CD14-positive monocyte (primary cell): ENCODE data around the gene MYOM1. TPM values are rescaled to one million over a fixed set of nuclear protein-coding genes. Genes with fewer than 3 reads are reported as not detected.

Experiments
- DNase-seq, 3 donors: peaks; one replicate each; pipeline ENCODE4 v3.0.0-alpha.2; 2011 to 2022
- H2AFZ ChIP-seq: 2 replicates; pipeline ENCODE4 v1.6.0; 2012; ENCODE audit warnings: mild to moderate bottlenecking, low read depth, low read length, inconsistent platforms; ENCODE audit not compliant: insufficient read depth, poor library complexity, severe bottlenecking
- H3K27ac ChIP-seq, 2 donors: 1 replicate in 1 of 2; 2 replicates in 1 of 2; pipeline ENCODE4 v1.5.1; 2012 to 2013; ENCODE audit warnings: low read length in 2 of 2, control low read depth in 1 of 2, inconsistent platforms in 1 of 2, low read depth in 1 of 2, mild to moderate bottlenecking in 1 of 2
- H3K27me3 ChIP-seq, 2 donors: one replicate each; pipeline versions ENCODE4 v1.6.0 to v1.6.1; 2011 to 2013; ENCODE audit warnings: low read length in 2 of 2; ENCODE audit not compliant: control insufficient read depth in 2 of 2, insufficient read depth in 2 of 2
- H3K36me3 ChIP-seq, 2 donors: replicated peaks in 1 of 2; 1 replicate in 1 of 2; 2 replicates in 1 of 2; pipeline versions ENCODE4 v1.5.1 to v1.6.1; 2012 to 2013; ENCODE audit warnings: low read length in 2 of 2, control low read depth in 1 of 2, inconsistent platforms in 1 of 2, mild to moderate bottlenecking in 1 of 2; ENCODE audit not compliant: insufficient read depth in 2 of 2, control insufficient read depth in 1 of 2
- H3K4me1 ChIP-seq, 2 donors: 1 replicate in 1 of 2; 2 replicates in 1 of 2; pipeline versions ENCODE4 v1.5.1 to v1.6.1; 2012 to 2013; ENCODE audit warnings: low read length in 2 of 2, control low read depth in 1 of 2, inconsistent platforms in 1 of 2, mild to moderate bottlenecking in 1 of 2, moderate library complexity in 1 of 2; ENCODE audit not compliant: insufficient read depth in 2 of 2, control insufficient read depth in 1 of 2
- H3K4me2 ChIP-seq: replicated peaks from 2 replicates; pipeline ENCODE3; 2012; ENCODE audit warnings: low read length, moderate library complexity, mild to moderate bottlenecking; ENCODE audit not compliant: poor library complexity, severe bottlenecking; ENCODE audit errors: extremely low read depth
- H3K4me3 ChIP-seq, 3 experiments: fragments of 200-600 bp in 1 of 3; sonication (generic) in 1 of 3; replicated peaks in 1 of 3; 1 replicate in 2 of 3; 2 replicates in 1 of 3; pipeline ENCODE4 v1.5.1; 2011 to 2013; ENCODE audit warnings: low read length in 3 of 3, mild to moderate bottlenecking in 3 of 3, control low read depth in 2 of 3, low read depth in 2 of 3, inconsistent platforms in 1 of 3, moderate library complexity in 1 of 3
- H3K79me2 ChIP-seq: 2 replicates; pipeline ENCODE4 v1.6.0; 2012; ENCODE audit warnings: mild to moderate bottlenecking, control low read depth, inconsistent platforms, low read length, moderate library complexity; ENCODE audit not compliant: insufficient read depth
- H3K9ac ChIP-seq: 2 replicates; pipeline ENCODE4 v1.6.0; 2017; ENCODE audit warnings: low read length, mild to moderate bottlenecking; ENCODE audit not compliant: insufficient read depth, poor library complexity, severe bottlenecking
- H3K9me3 ChIP-seq, 2 donors: replicated peaks in 1 of 2; 1 replicate in 1 of 2; 2 replicates in 1 of 2; pipeline versions ENCODE4 v1.5.1 to v1.6.1; 2012 to 2013; ENCODE audit warnings: low read length in 2 of 2, control low read depth in 1 of 2; ENCODE audit not compliant: control insufficient read depth in 1 of 2, insufficient read depth in 1 of 2
- H4K20me1 ChIP-seq: 2 replicates; pipeline ENCODE4 v1.6.0; 2012; ENCODE audit warnings: mild to moderate bottlenecking, low read length, control low read depth, moderate library complexity; ENCODE audit not compliant: insufficient read depth
- H3K27ac Mint-ChIP-seq, 7 donors: one replicate each; pipeline ENCODE4 v1.8.0; 2020; ENCODE audit warnings: mild to moderate bottlenecking in 7 of 7, mixed read lengths in 7 of 7, moderate library complexity in 6 of 7, inconsistent platforms in 2 of 7
- H3K27me3 Mint-ChIP-seq, 3 donors: one replicate each; pipeline ENCODE4 v1.8.0; 2021 to 2022; ENCODE audit warnings: low read depth in 3 of 3, mild to moderate bottlenecking in 3 of 3, mixed read lengths in 3 of 3, moderate library complexity in 3 of 3, inconsistent platforms in 1 of 3
- H3K36me3 Mint-ChIP-seq, 2 donors: one replicate each; pipeline ENCODE4 v1.8.0; 2020; ENCODE audit warnings: mixed read lengths in 2 of 2, inconsistent platforms in 1 of 2, mild to moderate bottlenecking in 1 of 2
- H3K4me1 Mint-ChIP-seq: one replicate; pipeline ENCODE4 v1.8.0; 2020; ENCODE audit warnings: mild to moderate bottlenecking, mixed read lengths
- H3K4me3 Mint-ChIP-seq, 2 donors: one replicate each; pipeline ENCODE4 v1.8.0; 2020; ENCODE audit warnings: mild to moderate bottlenecking in 2 of 2, mixed read lengths in 2 of 2, moderate library complexity in 1 of 2
- H3K9me3 Mint-ChIP-seq, 7 donors: one replicate each; pipeline ENCODE4 v1.8.0; 2020 to 2022; ENCODE audit warnings: mixed read lengths in 7 of 7, mild to moderate bottlenecking in 6 of 7, moderate library complexity in 6 of 7, inconsistent platforms in 2 of 7
- WGBS: methylation state at CpG from one replicate; pipeline ENCODE4 v1.1.5; 2013; ENCODE audit warnings: missing lambda C conversion rate; ENCODE audit not compliant: insufficient coverage; 5-methylcytosine and 5-hydroxymethylcytosine counted together
- intact Hi-C, 2 donors: fragments of 100-400 bp; cut with micrococcal nuclease; formaldehyde crosslinking; loops; one replicate each; pipeline versions ENCODE4 v1.15.0 to v1.15.1; 2023
- polyA plus RNA-seq, 3 donors: library from polyadenylated mRNA; depleted of rRNA in 1 of 3; unstranded in 2 of 3; stranded (reverse) in 1 of 3; fragments of 300-500 nt in 2 of 3; fragments of >200 nt in 1 of 3; fragmentation: Illumina TruSeq in 2 of 3; gene quantifications; 1 replicate in 2 of 3; 2 replicates in 1 of 3; pipeline ENCODE4 v1.2.3, GENCODE V29; 2012 to 2021
- TF ChIP-seq, protein P1 (sequence below): fragments of 200-600 bp; IDR thresholded peaks from one replicate; pipeline ENCODE4 v1.8.0; 2022; ENCODE audit warnings: antibody characterized with exemption, mild to moderate bottlenecking

MYOM1 gene
- polyA plus RNA-seq, 3 donors: 0.05 to 0.95 (median 0.22) TPM

- no peak overlapping the region for H3K27ac Mint-ChIP-seq
- H3K79me2 ChIP-seq: no peaks in the 10 kb centered on the region
- no CpG with 5 or more reads among the region's 2 CpGs for WGBS
These were observed 98.5 kb downstream of the MYOM1 start for GRCh38 chr18:3121259-3121658.

GRCh38 chr18:3120356-3120755 is 99.4 kb downstream of the MYOM1 start:
- H2AFZ ChIP-seq: no peak overlapping the region
- no peaks in the 10 kb centered on the region for H3K36me3 Mint-ChIP-seq

More at GRCh38 chr18:3121259-3121658, 98.5 kb downstream of the MYOM1 start:
- H3K4me3 Mint-ChIP-seq: no peak overlapping the region
- Histone ChIP-seq H2AFZ (no peak overlapping the region), H4K20me1 (no peaks in the 10 kb centered on the region), H3K9me3 (no peaks in the 10 kb centered on the region), H3K9ac (no peak overlapping the region), H3K4me1 (peaks cover 4 to 6% of the 10 kb centered on the region in 2 donors), H3K27me3 (no peaks in the 10 kb centered on the region), H3K36me3 (no peaks in the 10 kb centered on the region), H3K4me2 (no peak overlapping the region), H3K4me3 (no peak overlapping the region), H3K27ac (no peak overlapping the region)
- H3K4me1 Mint-ChIP-seq: peaks cover 8% of the 10 kb centered on the region
- H3K27me3 Mint-ChIP-seq: peaks cover 1 to 7% (median 3%) of the 10 kb centered on the region in 3 donors
- TF ChIP-seq, protein P1, sequence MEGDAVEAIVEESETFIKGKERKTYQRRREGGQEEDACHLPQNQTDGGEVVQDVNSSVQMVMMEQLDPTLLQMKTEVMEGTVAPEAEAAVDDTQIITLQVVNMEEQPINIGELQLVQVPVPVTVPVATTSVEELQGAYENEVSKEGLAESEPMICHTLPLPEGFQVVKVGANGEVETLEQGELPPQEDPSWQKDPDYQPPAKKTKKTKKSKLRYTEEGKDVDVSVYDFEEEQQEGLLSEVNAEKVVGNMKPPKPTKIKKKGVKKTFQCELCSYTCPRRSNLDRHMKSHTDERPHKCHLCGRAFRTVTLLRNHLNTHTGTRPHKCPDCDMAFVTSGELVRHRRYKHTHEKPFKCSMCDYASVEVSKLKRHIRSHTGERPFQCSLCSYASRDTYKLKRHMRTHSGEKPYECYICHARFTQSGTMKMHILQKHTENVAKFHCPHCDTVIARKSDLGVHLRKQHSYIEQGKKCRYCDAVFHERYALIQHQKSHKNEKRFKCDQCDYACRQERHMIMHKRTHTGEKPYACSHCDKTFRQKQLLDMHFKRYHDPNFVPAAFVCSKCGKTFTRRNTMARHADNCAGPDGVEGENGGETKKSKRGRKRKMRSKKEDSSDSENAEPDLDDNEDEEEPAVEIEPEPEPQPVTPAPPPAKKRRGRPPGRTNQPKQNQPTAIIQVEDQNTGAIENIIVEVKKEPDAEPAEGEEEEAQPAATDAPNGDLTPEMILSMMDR: no peak
- H3K36me3 Mint-ChIP-seq: no peaks in the 10 kb centered on the region
- intact Hi-C loops: loop anchor here in 1 of 2 donors (10.0 kb wide), 1 partner anchor 106 kb away; the partner anchor contains the start of gene LPIN2
- peaks cover 0 to 6% (median 0%) of the 10 kb centered on the region in 7 donors for H3K9me3 Mint-ChIP-seq
- no peak for DNase-seq

More at GRCh38 chr18:3120356-3120755, 99.4 kb downstream of the MYOM1 start:
- peaks cover 4 to 6% of the 10 kb centered on the region in 2 donors for H3K4me1 ChIP-seq
- 0% methylated on average over 8 of the region's 9 CpGs for whole genome bisulfite sequencing
- peaks cover 1 to 10% (median 3%) of the 10 kb centered on the region in 3 donors for H3K27me3 Mint-ChIP-seq
- peaks cover 8% of the 10 kb centered on the region for H3K4me1 Mint-ChIP-seq
- no peaks in the 10 kb centered on the region for H3K79me2 ChIP-seq
- H3K4me2 ChIP-seq: no peak overlapping the region
- no peak for DNase-seq
- no peak overlapping the region for H3K27ac ChIP-seq
- no peaks in the 10 kb centered on the region for H3K27me3 ChIP-seq
- no peaks in the 10 kb centered on the region for H3K36me3 ChIP-seq
- no peaks in the 10 kb centered on the region for H3K9me3 ChIP-seq
- H3K4me3 Mint-ChIP-seq: no peak overlapping the region
- TF ChIP-seq, protein P1: no peak
- peaks cover 0 to 6% (median 0%) of the 10 kb centered on the region in 7 donors for H3K9me3 Mint-ChIP-seq
- no peaks in the 10 kb centered on the region for H4K20me1 ChIP-seq
- H3K9ac ChIP-seq: no peak overlapping the region
- H3K4me3 ChIP-seq: no peak overlapping the region
- intact Hi-C loops: loop anchor here in 1 of 2 donors (10.0 kb wide), 1 partner anchor 106 kb away; the partner anchor contains the start of gene LPIN2
- H3K27ac Mint-ChIP-seq: peak overlapping the region in 1 of 7 donors; percentile 6
